Inferior parietal cortex (tissue), 1 donor: ENCODE results near the gene ZNF283.
"Not testable (repeated sequence)": the region's sequence is repeated elsewhere in the genome, so short reads cannot be mapped to it uniquely, and the experiment has no call there.

Source experiments
- DNase-seq: peaks from one replicate; pipeline ENCODE4 v3.0.0-alpha.2; 2016; ENCODE audit errors: extremely low spot score

ZNF283 gene

DNA sequence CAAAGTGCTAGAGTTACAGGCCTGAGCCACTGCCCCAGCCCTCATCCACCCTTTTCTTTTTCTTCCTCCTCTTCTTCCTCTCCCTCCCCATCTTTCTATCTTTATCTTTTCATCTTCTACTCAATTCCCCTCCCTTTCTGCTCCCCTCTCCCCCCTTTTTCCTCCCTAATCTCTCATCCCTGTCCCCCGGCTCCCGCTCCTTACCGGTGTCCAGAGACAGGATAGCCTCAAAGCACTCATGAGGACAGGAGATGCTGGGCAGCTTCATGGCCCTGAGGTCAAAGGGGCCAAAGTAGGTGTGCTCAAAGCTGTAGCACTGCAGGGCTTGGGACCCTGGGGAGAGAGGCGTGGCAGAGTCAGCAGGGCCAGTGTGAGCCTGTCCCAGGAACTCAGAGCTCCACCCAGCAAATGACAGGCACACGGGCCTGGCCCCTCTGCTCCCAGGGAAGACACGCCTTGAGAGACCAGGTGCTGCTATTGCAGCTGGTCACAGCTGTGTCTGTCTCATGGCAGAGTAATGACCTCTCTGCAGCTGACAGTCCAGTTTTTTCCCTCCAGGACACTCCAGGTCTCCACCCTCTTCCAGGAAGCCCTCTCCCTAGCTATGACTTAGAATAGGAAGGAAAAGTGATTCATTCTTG, 27.5 kb upstream of the ZNF283 start:
- no peak for DNase-seq

GRCh38 chr19:43802216-43802951, 24.7 kb upstream of the ZNF283 start, which contains the start of gene LYPD5:
TSS of gene LYPD5 (minus strand) at chr19:43802447. CDS start at chr19:43802380, 67 bp downstream.
- no peak for DNase-seq

DNA sequence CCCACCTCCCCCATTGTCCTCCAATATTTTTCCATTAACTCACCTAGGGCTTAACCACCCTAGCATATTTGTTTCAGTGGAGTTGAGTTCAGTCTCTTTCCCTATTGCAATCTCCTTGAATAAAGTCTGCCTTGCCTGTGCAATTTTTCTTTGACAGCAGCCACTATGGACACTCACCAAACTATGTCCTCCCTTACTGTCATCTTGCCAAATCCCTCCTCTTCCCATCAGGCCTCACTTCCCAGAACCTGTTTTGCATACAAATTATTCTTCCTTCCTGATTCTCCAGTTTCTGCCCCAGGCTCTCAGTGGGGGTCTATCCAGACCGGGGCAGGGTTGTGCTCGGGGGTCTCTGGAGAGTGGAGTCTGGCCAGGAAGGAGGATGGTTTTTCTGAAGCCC, 22.7 kb upstream of the ZNF283 start:
- DNase-seq = no peak

GRCh38 chr19:43806401-43806800, 20.7 kb upstream of the ZNF283 start:
- not testable (repeated sequence) for DNase-seq

DNA sequence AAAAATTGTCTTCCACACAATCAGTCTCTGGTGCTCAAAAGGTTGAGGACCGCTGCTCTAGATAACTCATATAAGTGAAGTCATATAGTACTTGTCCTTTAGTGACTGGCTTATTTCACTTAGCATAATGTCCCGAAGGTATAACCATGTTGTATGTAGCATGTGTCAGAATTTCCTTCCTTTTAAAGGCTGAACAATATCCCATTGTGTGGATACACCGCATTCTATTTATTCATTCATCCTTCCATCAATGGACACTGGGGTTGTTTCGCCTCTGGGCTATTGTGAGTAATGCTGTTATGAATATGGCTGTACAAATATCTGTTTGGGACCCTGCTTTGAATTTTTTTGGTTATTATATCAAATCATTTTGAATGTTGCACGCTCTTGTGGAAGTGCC, 20.3 kb upstream of the ZNF283 start:
- DNase-seq = no peak

- DNase-seq = no peak
Measured at GRCh38 chr19:43807651-43808050, 19.5 kb upstream of the ZNF283 start.

DNA sequence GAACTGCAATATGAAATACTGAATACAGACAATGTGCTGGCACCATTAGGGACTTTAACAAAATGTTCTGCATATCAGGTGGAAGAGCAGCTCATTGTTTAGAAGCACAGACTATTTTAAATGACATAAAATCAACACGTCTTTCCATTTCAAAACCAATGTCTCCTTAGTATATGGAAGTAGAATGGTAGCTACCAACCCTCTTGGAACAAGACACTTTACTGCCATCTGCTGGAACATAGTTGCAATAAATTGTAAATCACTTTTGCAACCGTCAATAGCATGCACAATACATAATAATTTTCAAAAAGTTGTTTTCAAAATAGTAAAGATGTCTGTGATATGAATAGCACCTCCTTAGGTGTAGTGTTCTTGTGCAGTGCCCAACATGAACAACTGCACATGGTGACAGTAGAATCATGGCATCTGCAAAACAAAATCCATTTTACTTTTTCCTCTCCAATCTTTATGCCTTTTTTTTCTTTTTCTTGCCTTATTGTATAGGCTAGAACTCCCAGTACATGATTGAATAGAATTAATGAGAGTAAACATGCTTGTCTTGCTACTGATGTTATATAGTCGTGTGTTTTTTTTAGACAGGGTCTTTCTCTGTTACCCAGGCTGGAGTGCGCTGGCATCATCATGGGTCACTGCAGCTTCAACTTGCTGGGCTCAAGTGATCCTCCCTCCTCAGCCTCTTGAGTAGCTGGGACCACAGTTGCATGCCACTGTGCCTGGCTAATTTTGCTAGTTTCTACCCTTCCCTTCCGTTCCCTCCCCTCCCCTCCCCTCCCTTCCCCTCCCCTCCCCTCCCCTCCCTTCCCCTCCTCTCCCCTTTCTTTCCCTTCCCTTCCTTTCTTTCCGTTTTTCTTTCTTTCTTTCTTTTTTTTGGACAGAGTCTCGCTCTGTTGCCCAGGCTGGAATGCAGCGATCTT, 17.1 kb upstream of the ZNF283 start:
- DNase-seq = peak; percentile 47

- DNase-seq = no peak
Measured at GRCh38 chr19:43811837-43812236, 15.3 kb upstream of the ZNF283 start.

DNA sequence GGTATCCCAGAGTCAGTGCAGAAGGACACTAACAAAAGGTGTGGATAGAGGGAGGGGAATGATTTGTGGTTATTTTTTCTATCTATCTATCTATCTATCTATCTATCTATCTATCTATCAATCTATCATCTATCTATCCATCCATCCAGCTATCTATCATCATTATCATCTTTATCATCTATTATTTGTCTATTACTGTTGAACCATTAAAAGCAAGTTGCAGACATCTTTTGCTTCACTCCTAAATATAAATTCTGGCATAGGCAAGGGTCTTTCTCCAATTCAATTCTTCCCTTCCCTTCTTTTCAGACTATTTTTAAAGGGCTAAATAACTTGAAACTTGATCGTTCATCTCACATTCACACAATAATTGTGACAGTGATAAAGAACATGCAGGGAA, 14.9 kb upstream of the ZNF283 start:
- no peak for DNase-seq

GRCh38 chr19:43812688-43813087, 14.4 kb upstream of the ZNF283 start:
- DNase-seq = no peak

GRCh38 chr19:43814663-43815352, 12.3 kb upstream of the ZNF283 start:
- DNase-seq = no peak

DNA sequence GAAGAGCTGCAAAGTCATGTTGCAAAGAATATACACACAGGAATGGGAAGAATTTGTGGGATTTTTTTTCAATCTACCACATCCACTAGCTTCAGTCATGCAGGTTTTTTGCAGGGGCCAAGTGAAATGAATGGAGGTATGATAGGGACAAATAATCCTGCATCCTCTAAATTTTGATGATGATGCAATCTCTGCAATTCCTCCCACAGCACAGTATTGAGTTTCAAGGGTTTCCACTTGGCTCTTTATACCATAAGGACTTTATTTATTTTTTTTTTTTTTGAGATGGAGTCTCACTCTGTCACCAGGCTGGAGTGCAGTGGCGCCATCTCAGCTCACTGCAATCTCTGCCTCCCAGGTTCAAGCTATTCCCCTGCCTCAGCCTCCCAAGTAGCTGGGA, 9.7 kb upstream of the ZNF283 start:
- DNase-seq = not testable (repeated sequence)

DNA sequence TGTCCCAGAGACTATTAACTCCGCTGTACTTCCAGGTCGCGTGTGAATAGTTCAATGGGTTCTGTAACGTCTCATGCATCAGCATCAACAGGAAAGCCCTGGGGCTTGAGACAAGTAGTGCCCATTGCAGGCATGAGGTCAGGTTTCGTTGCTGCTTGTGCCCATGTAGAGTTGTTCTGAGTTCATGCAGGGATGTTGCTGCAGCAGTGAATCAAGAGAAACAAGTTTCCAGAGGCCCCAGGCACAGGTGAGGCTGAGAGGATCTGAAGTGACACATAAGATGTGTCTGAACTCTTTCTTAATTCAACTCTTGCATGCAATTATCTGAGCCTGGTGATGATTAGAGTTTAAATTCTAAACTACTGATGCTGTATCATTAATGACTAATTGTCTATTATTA, 8.6 kb upstream of the ZNF283 start:
- no peak for DNase-seq

- DNase-seq = peak; percentile 72
Measured at GRCh38 chr19:43820098-43820883, 6.8 kb upstream of the ZNF283 start.

GRCh38 chr19:43820884-43821215, 6.3 kb upstream of the ZNF283 start:
- no peak for DNase-seq

- not testable (repeated sequence) for DNase-seq
Measured at GRCh38 chr19:43823856-43824255, 3.3 kb upstream of the ZNF283 start.

DNA sequence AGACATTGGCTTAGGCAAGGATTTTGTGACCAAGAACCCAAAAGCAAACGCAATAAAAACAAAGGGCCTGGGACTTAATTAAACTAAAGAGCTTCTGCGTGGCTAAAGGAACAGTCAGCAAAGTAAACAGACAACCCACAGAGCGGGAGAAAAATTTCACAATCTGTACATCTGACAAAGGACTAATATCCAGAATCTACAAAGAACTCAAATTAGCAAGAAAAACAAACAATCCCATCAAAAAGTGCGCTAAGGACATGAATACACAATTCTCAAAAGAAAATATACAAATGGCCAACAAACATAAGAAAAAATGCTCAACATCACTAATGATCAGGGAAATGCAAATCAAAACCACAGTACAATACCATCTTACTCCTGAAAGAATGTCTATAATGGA, 2.5 kb upstream of the ZNF283 start:
- not testable (repeated sequence) for DNase-seq

DNA sequence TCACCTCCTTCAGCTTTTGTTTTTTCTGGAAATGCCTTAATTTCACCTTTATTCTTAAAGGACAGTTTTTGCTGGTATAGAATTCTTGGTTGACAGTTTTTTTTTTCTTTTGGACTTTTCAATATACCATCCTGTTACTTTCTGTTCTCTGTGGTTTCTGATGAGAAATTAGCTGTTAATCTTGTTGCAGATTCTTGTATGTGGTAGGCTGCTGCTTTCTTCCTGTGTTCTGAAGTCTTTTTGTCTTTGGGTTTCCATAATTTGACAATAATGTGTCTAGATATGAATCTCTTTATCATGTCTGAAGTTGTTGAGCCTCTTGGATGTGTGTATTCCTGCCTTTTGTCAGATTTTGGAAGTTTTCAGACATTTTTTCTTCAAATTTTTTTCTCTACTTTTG, 12.0 kb downstream of the ZNF283 start:
- DNase-seq = no peak

DNA sequence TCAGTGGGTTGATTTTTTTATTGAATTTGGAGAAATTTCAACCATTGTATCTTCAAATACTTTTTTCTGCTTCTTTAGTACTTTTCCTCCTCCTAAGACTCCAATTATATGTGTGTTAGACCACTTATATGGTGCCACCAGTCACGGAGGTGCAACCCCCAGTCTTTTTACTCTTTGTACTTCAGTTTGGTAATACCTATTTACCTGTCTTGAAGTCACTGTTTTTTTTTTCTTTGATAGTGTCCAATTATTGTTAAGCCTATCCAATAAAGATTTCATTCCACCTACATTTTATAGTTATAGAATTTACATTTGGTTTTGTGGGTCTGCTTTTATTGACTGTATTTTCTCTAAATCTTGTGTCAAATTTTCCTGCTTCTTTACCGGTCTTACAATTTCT, 14.9 kb downstream of the ZNF283 start:
- no peak for DNase-seq

DNA sequence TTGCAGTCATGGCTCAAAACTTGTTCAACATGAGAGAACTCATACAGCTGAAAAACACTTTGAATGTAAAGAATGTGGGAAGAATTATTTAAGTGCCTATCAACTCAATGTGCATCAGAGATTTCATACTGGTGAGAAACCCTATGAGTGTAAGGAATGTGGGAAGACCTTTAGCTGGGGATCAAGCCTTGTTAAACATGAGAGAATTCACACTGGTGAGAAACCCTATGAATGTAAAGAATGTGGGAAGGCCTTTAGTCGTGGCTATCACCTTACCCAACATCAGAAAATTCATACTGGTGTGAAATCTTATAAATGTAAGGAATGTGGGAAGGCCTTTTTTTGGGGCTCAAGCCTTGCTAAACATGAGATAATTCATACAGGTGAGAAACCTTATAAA, 20.1 kb downstream of the ZNF283 start:
- DNase-seq = no peak

DNA sequence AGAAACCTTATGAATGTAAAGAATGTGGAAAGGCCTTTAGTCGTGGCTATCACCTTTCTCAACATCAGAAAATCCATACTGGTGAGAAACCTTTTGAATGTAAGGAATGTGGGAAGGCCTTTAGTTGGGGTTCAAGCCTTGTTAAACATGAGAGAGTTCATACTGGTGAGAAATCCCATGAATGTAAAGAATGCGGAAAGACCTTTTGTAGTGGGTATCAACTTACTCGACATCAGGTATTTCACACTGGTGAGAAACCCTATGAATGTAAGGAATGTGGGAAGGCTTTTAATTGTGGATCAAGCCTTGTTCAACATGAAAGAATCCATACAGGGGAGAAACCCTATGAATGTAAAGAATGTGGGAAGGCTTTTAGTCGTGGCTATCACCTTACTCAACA, 20.8 kb downstream of the ZNF283 start:
- DNase-seq = no peak
